Activated CD4-positive, alpha-beta T cell treated with anti-CD3 and anti-CD28 coated beads, Interleukin-2, amount 10 ng/mL, durations not matched to agents 24 days and 14 days (primary cell): ENCODE results near the gene FANCI. TPM values are rescaled to one million over a fixed set of nuclear protein-coding genes. Genes with fewer than 3 reads are reported as not detected.
"Not testable (repeated sequence)": the region's sequence is repeated elsewhere in the genome, so short reads cannot be mapped to it uniquely, and the experiment has no call there.

Experiments
- DNase-seq: peaks from one replicate; pipeline ENCODE4 v3.0.0; 2022
- H3K27ac Mint-ChIP-seq: one replicate; pipeline ENCODE4 v1.8.0; 2022; ENCODE audit warnings: mild to moderate bottlenecking, mixed read lengths
- H3K27me3 Mint-ChIP-seq: one replicate; pipeline ENCODE4 v1.8.0; 2022; ENCODE audit warnings: mixed read lengths
- H3K36me3 Mint-ChIP-seq: one replicate; pipeline ENCODE4 v1.8.0; 2022; ENCODE audit warnings: low read depth, mild to moderate bottlenecking, mixed read lengths
- H3K4me1 Mint-ChIP-seq: one replicate; pipeline ENCODE4 v1.8.0; 2021; ENCODE audit warnings: mixed read lengths
- H3K4me3 Mint-ChIP-seq: one replicate; pipeline ENCODE4 v1.8.0; 2022; ENCODE audit warnings: mild to moderate bottlenecking, moderate library complexity, mixed read lengths
- H3K9me3 Mint-ChIP-seq: one replicate; pipeline ENCODE4 v1.8.0; 2021; ENCODE audit warnings: mixed read lengths
- intact Hi-C: fragments of 100-400 bp; cut with micrococcal nuclease; formaldehyde crosslinking; loops from one replicate; pipeline ENCODE4 v1.15.1; 2023
- total RNA-seq: library from RNA; stranded (reverse); gene quantifications from 2 replicates; pipeline ENCODE4 v1.2.3, GENCODE V29; 2022

The FANCI gene
- total RNA-seq, 1 donor from 2014 or later = 210 TPM

GRCh38 chr15:89239883-89240810 lies 3.6 kb upstream of the FANCI start:
- Mint-ChIP-seq H3K27me3 (peaks cover 33% of the 10 kb centered on the region), H3K4me1 (peaks cover 15% of the 10 kb centered on the region)
- not testable (repeated sequence) for DNase-seq, H3K36me3 Mint-ChIP-seq, H3K9me3 Mint-ChIP-seq, H3K27ac Mint-ChIP-seq, H3K4me3 Mint-ChIP-seq
- intact Hi-C loops = loop anchor here (5.0 kb wide), 1 partner anchor 183 kb away; no protein-coding TSS in a partner anchor

- Mint-ChIP-seq H3K27ac (peak overlapping the region; percentile 96), H3K4me3 (peak overlapping the region; percentile 97), H3K9me3 (no peaks in the 10 kb centered on the region), H3K27me3 (peaks cover 15% of the 10 kb centered on the region), H3K4me1 (peaks cover 36% of the 10 kb centered on the region), H3K36me3 (peaks cover 30% of the 10 kb centered on the region)
- DNase-seq = no peak
- intact Hi-C loops = loop anchor here (1.0 to 5.0 kb wide), 3 partner anchors 36 to 186 kb away; partner anchors contain the start of gene POLG
Measured at GRCh38 chr15:89243046-89243690, 611 bp upstream of the FANCI start.

DNA sequence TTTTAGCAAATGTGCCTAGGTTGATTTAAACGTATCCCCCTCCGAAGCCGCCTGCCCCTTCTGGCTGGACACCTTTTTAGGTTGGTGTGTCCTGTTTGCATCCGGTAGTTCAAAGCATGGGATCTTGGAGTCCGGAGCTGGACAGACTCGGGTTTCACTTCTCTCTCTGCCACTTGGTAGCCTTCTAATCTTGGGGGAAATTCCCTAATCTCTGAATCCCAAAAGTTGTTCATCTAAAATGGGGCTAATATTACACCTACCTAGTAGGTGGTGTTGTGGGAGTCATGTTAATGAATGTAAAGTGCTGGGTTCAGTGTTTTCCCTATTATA lies 760 bp downstream of the FANCI start:
- Mint-ChIP-seq H3K4me1 (peaks cover 40% of the 10 kb centered on the region), H3K4me3 (peak overlapping the region; percentile 97), H3K27ac (peak overlapping the region; percentile 96), H3K36me3 (peaks cover 41% of the 10 kb centered on the region), H3K27me3 (peaks cover 7% of the 10 kb centered on the region), H3K9me3 (peaks cover 3% of the 10 kb centered on the region)
- intact Hi-C loops = loop anchor here (1.0 to 5.0 kb wide), 2 partner anchors 40 to 187 kb away; no protein-coding TSS in a partner anchor
- no peak for DNase-seq

GRCh38 chr15:89247446-89247845 lies 3.7 kb downstream of the FANCI start:
- H3K27ac Mint-ChIP-seq = peak overlapping the region; percentile 13
- H3K36me3 Mint-ChIP-seq = peaks cover 56% of the 10 kb centered on the region
- intact Hi-C loops = loop anchor here (5.0 kb wide), 1 partner anchor 35 kb away; no protein-coding TSS in a partner anchor
- no peak for DNase-seq
- peaks cover 43% of the 10 kb centered on the region for H3K4me1 Mint-ChIP-seq
- peaks cover 2% of the 10 kb centered on the region for H3K27me3 Mint-ChIP-seq
- peaks cover 4% of the 10 kb centered on the region for H3K9me3 Mint-ChIP-seq
- H3K4me3 Mint-ChIP-seq = peak overlapping the region; percentile 5

- Mint-ChIP-seq H3K27ac (no peak overlapping the region), H3K27me3 (no peaks in the 10 kb centered on the region), H3K36me3 (peaks cover 62% of the 10 kb centered on the region), H3K4me3 (no peak overlapping the region), H3K9me3 (peaks cover 4% of the 10 kb centered on the region), H3K4me1 (peaks cover 36% of the 10 kb centered on the region)
- intact Hi-C loops = loop anchor here (5.0 kb wide), 1 partner anchor 34 kb away; no protein-coding TSS in a partner anchor
- no peak for DNase-seq
Measured at GRCh38 chr15:89248584-89248983, 4.8 kb downstream of the FANCI start.

DNA sequence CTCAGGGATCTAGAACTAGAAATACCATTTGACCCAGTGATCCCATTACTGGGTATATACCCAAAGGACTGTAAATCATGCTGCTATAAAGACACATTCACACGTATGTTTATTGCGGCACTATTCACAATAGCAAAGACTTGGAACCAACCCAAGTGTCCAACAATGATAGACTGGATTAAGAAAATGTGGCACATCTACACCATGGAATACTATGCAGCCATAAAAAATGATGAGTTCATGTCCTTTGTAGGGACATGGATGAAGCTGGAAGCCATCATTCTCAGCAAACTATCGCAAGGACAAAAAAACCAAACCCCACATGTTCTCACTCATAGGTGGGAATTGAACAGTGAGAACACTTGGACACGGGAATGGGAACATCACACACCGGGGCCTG lies 6.4 kb downstream of the FANCI start:
- H3K4me3 Mint-ChIP-seq, H3K9me3 Mint-ChIP-seq, DNase-seq, H3K27me3 Mint-ChIP-seq, intact Hi-C loops: not testable (repeated sequence)
- peaks cover 65% of the 10 kb centered on the region for H3K36me3 Mint-ChIP-seq
- peak overlapping the region; percentile 28 for H3K27ac Mint-ChIP-seq
- H3K4me1 Mint-ChIP-seq = peaks cover 34% of the 10 kb centered on the region

DNA sequence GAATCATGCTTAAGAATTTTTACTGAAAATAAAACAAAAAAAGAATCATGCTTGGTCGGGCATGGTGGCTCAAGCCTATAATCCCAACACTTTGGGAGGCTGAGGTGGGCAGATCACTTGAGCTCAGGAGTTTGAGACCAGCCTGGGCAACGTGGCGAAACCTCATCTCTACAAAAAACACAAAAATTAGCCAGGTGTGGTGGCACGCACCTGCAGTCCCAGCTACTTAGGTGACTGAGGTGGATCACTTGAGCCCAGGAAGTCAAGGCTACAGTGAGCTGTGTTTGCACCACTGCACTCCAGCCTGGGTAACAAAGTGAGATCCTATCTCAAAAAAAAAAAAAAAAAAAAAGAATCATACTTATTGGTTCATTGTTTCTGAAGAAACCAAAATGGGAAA lies 33.5 kb downstream of the FANCI start:
- DNase-seq, H3K4me1 Mint-ChIP-seq, H3K27me3 Mint-ChIP-seq, H3K4me3 Mint-ChIP-seq, H3K9me3 Mint-ChIP-seq, H3K27ac Mint-ChIP-seq, intact Hi-C loops: not testable (repeated sequence)
- peaks cover 43% of the 10 kb centered on the region for H3K36me3 Mint-ChIP-seq

DNA sequence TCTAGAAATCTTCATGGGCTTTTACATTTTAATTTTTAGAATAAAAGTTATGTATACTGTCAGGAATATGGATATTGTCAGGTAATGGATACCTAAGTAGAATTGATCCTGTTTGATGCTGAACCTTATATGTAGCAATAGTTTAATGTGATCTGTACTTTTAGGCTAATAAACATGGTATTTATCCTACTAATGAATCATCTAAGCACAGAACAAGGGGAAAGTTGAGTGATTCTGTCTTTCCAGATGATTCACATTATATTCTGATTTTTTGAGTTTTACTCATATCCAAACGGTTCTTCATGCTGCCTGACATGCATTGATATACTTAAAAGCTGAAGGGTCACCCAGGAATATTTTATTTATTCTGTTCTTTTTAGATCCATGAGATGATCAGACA lies 34.5 kb downstream of the FANCI start:
- H3K4me1 Mint-ChIP-seq = peaks cover 2% of the 10 kb centered on the region
- H3K9me3 Mint-ChIP-seq = no peaks in the 10 kb centered on the region
- H3K36me3 Mint-ChIP-seq = peaks cover 51% of the 10 kb centered on the region
- H3K27me3 Mint-ChIP-seq = no peaks in the 10 kb centered on the region
- H3K4me3 Mint-ChIP-seq = no peak overlapping the region
- H3K27ac Mint-ChIP-seq = no peak overlapping the region
- intact Hi-C loops = no loop called here
- DNase-seq = no peak

DNA sequence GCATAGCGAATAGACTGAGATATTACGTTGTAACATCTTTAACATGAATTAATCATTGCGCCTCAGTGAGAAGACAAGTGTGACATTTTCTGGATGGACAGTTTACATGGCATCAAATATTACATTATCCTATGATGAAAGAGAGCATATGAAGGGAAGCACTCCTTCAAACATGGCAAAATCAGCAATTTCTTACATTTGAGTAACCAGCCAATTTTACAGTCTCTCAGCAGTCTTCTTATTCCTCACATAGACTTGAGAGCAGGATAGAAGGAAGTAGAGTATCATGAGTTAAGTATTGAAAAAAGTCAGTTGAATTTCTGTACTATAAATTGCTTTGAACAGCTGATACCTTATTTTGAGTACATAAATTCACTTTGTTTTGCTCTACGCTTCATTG lies 38.9 kb downstream of the FANCI start:
- intact Hi-C loops = loop anchor here (5.0 kb wide), 1 partner anchor 35 kb away; no protein-coding TSS in a partner anchor
- H3K27me3 Mint-ChIP-seq = no peaks in the 10 kb centered on the region
- no peak overlapping the region for H3K4me3 Mint-ChIP-seq
- no peaks in the 10 kb centered on the region for H3K9me3 Mint-ChIP-seq
- no peak for DNase-seq
- no peak overlapping the region for H3K27ac Mint-ChIP-seq
- H3K36me3 Mint-ChIP-seq = peaks cover 67% of the 10 kb centered on the region
- peaks cover 2% of the 10 kb centered on the region for H3K4me1 Mint-ChIP-seq

- no peak overlapping the region for H3K4me3 Mint-ChIP-seq
- DNase-seq = no peak
- intact Hi-C loops = loop anchor here (5.0 kb wide), 1 partner anchor 36 kb away; no protein-coding TSS in a partner anchor
- no peak overlapping the region for H3K27ac Mint-ChIP-seq
- no peaks in the 10 kb centered on the region for H3K27me3 Mint-ChIP-seq
- peaks cover 65% of the 10 kb centered on the region for H3K36me3 Mint-ChIP-seq
- no peaks in the 10 kb centered on the region for H3K9me3 Mint-ChIP-seq
- peaks cover 2% of the 10 kb centered on the region for H3K4me1 Mint-ChIP-seq
Measured at GRCh38 chr15:89283201-89283600, 39.4 kb downstream of the FANCI start.

GRCh38 chr15:89291934-89292438 lies 48.2 kb downstream of the FANCI start:
- no peak for DNase-seq
- Mint-ChIP-seq H3K4me1 (no peaks in the 10 kb centered on the region), H3K27me3 (no peaks in the 10 kb centered on the region), H3K4me3 (no peak overlapping the region), H3K36me3 (peaks cover 59% of the 10 kb centered on the region), H3K9me3 (no peaks in the 10 kb centered on the region), H3K27ac (no peak overlapping the region)
- intact Hi-C loops = no loop called here

DNA sequence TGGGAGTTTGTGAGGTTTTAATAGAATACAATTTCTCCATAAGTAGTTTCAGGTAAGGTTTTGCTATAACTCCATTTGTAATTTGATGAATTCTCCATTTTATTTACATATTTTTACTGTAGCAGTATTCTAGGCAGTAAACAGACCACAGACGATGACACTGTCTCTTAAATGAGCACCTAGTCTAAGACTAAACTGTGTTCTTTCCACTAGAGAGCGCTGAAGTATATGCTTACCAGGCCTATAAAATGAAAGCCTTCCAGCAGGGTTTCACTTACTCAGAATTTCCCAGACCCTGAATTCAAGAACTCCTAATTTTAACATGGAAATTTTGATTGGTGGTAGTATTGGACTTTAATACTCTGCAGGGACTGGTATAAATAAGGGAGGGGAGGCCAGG lies 49.2 kb downstream of the FANCI start:
- Mint-ChIP-seq H3K27ac (no peak overlapping the region), H3K4me1 (peaks cover 3% of the 10 kb centered on the region), H3K9me3 (no peaks in the 10 kb centered on the region), H3K36me3 (peaks cover 61% of the 10 kb centered on the region), H3K27me3 (no peaks in the 10 kb centered on the region), H3K4me3 (no peak overlapping the region)
- no peak for DNase-seq
- intact Hi-C loops = no loop called here

DNA sequence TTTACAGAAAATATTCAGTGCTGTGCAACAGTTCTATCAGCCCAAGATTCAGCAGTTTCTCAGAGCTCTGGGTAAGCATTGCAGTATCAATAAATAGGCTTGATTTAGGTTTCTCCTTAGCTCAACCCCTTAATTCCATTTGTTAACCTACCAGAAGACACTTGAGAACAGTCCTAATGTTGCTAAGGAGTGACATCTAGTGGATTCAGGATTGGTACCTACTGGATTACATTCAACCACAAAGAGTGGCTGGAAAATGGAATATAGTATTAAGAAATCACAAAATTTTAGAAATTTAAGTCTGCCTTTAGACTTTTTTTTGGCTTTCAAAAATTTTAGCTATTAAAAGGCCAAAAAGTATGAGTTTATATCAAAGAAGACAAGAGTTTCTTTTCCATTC lies 56.1 kb downstream of the FANCI start:
- Mint-ChIP-seq H3K27me3 (no peaks in the 10 kb centered on the region), H3K4me3 (no peak overlapping the region), H3K4me1 (peaks cover 35% of the 10 kb centered on the region), H3K36me3 (peaks cover 71% of the 10 kb centered on the region), H3K9me3 (no peaks in the 10 kb centered on the region), H3K27ac (peak overlapping the region; percentile 86)
- no peak for DNase-seq
- intact Hi-C loops = no loop called here
